T-helper 2 cell treated with Interferon-gamma antibody and Interleukin-4, amounts not matched to agents 100 ng/mL and 5 ng/mL, for 36 hours (primary cell): ENCODE measurements around the gene TRIM64. TPM values are rescaled to one million over a fixed set of nuclear protein-coding genes. Genes with fewer than 3 reads are reported as not detected.
"Not testable (repeated sequence)": the region's sequence is repeated elsewhere in the genome, so short reads cannot be mapped to it uniquely, and the experiment has no call there.

Experiments
- intact Hi-C: fragments of 100-400 bp; cut with micrococcal nuclease; formaldehyde crosslinking; loops from one replicate; pipeline ENCODE4 v1.15.1; 2023
- total RNA-seq: library from RNA; stranded (reverse); gene quantifications from 2 replicates; pipeline ENCODE4 v1.2.3, GENCODE V29; 2022

The TRIM64 gene
- not detected in 2 replicates for total RNA-seq

DNA sequence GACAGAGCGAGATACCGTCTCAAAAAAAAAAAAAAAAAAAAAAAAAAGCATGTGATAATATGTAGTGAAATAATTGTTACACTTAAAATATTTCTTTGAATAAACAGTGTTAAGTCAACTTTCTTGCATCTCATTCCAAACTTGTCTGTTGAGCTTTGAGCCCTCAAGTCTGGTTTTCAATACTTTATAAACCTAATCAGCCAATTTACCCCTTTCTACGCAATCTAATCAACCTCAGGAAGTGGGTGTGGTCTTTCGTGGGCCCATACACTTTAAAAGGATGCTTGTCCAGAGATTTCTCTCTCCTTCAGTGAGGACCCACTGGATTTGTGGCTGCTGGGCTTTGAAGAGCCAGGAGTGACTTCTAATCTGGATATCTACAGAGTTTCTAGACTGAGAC is at the start of gene TRIM64:
TSS of gene TRIM64 (plus strand) at position 301 of the 400 bp plus-strand sequence. CDS start 2,467 bp downstream, outside the sequence.
- intact Hi-C loops: not testable (repeated sequence)

DNA sequence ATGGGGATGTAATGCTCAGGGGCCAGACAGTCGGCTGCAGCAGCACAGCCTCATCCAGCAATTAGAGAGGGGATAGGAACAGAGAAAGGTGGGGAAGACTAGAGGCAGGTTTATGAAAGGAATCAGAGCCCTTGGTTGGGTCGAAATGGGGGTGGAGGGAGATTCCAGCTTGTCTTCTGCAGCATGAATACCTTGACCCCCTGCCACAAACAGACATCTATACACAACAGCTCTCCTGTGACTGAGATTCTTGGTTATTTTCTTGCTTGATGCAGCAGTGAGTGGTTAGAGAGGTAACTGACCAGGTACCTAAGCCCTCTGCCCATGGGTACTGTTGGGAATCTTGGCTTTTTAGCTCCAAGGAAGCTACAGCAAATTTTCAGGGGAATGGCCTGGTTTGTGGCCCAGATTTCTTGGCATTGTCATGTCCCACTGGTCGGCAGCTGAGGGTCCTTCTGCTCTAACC is 43.6 kb upstream of the TRIM64 start, which contains the start of gene TRIM49D1:
TSS of gene TRIM49D1 (minus strand) at position 51 of the 466 bp plus-strand sequence. CDS start 4,535 bp downstream, outside the sequence.
- intact Hi-C loops: no loop called here

GRCh38 chr11:89923764-89924163 is 42.1 kb upstream of the TRIM64 start, which contains the start of gene TRIM49D2:
Gene TRIM49D2, plus strand, starts transcription at chr11:89924064. Its CDS starts 2,698 bp downstream, at chr11:89926762.
- intact Hi-C loops: not testable (repeated sequence)

- intact Hi-C loops: not testable (repeated sequence)
These were observed 5.0 kb upstream of the TRIM64 start for GRCh38 chr11:89960833-89961232.

Other genes starting within 250 kb of the TRIM64 start
- gene TRIM49, start 157.5 kb upstream of the TRIM64 start, total RNA-seq: not detected in 2 replicates
- not detected in 2 replicates for gene TRIM64B, start 87.5 kb upstream of the TRIM64 start, total RNA-seq
- not detected in 2 replicates for gene TRIM49D1, start 43.8 kb upstream of the TRIM64 start, total RNA-seq
- gene TRIM49D2, start 42.0 kb upstream of the TRIM64 start, total RNA-seq: not detected in 2 replicates
- not detected in 2 replicates for gene TRIM49C, start 65.1 kb downstream of the TRIM64 start, total RNA-seq
- gene UBTFL1, start 119.9 kb downstream of the TRIM64 start, total RNA-seq: not detected in 2 replicates
- gene NAALAD2, start 168.6 kb downstream of the TRIM64 start, total RNA-seq: not detected in 2 replicates